SK-N-MC (cell line): ENCODE results near the gene BAHCC1.

ENCODE experiments used
- DNase-seq: peaks from one replicate; pipeline ENCODE4 v3.0.0-alpha.2; 2011; ENCODE audit warnings: low read depth, low spot score
- H3K27ac ChIP-seq: fragments of 200-600 bp; sonication (generic); 2 replicates; pipeline ENCODE4 v1.5.1; 2016; ENCODE audit warnings: mixed run types
- H3K36me3 ChIP-seq: fragments of 200-600 bp; sonication (generic); 2 replicates; pipeline ENCODE4 v1.6.1; 2017; ENCODE audit warnings: antibody characterized with exemption, low read length, mixed read lengths; ENCODE audit not compliant: insufficient read depth
- H3K4me3 ChIP-seq: fragments of 200-600 bp; sonication (generic); 2 replicates; pipeline ENCODE4 v1.5.1; 2016
- H3K9ac ChIP-seq: fragments of 200-600 bp; sonication (generic); 2 replicates; pipeline ENCODE4 v1.8.0; 2017; ENCODE audit warnings: mixed run types, mixed read lengths; ENCODE audit not compliant: insufficient read length
- H3K9me3 ChIP-seq: fragments of 200-600 bp; sonication (generic); 2 replicates; pipeline ENCODE4 v1.6.1; 2017; ENCODE audit warnings: low read depth, mild to moderate bottlenecking, antibody characterized with exemption, low read length, moderate library complexity, mixed read lengths
- EZH2 ChIP-seq: fragments of 200-600 bp; sonication (generic); IDR thresholded peaks from one replicate; pipeline ENCODE4 v1.6.1; 2017; ENCODE audit warnings: antibody characterized with exemption
- FOXP2 ChIP-seq: optimal IDR thresholded peaks from 2 replicates; pipeline ENCODE3; 2011; ENCODE audit warnings: mild to moderate bottlenecking, moderate library complexity; ENCODE audit not compliant: insufficient read depth; ENCODE audit errors: extremely low read length, control extremely low read depth
- POLR2AphosphoS5 ChIP-seq: IDR thresholded peaks from 2 replicates; pipeline ENCODE4 v1.6.1; 2012; ENCODE audit warnings: mild to moderate bottlenecking, low read depth, low read length, borderline replicate concordance

BAHCC1 gene

GRCh38 chr17:81412490-81413093, 17.3 kb downstream of the BAHCC1 start:
- TF ChIP-seq FOXP2: no peak
- Histone ChIP-seq H3K27ac (peak overlapping the region; percentile 91), H3K9me3 (no peaks in the 10 kb centered on the region), H3K36me3 (no peaks in the 10 kb centered on the region), H3K9ac (no peak overlapping the region), H3K4me3 (no peak overlapping the region)
- DNase-seq: no peak

DNA sequence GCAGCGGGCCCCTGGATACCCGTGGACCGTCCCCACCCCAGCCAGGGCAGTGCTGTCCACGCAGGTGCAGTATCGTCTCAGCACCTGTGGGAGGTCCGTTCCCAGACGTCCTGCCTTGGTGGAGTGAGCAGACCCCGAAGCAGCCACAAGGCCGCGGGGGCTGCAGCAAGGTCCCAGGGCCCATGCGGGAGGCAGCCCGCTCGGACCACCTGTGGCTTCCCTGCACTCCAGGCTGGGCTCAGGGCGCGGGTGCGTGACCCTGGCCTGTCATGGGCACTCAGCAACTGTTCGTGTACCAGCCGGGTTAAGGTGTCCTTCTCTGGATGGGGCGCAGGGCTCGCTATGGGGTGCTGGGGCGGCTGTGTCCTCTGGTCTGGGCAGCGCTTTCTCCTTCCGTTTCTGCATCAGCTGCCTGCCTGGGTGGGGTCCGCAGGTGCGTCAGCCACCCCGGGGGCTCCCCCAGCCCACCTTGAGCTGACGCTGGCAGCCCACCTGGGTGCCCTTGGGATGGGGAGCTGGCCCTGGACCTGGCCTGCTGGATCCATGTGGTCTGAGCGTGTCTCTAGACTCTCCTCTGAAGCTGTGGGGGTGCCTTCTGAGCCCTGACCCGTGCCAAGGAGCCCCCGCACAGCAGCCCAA, 18.4 kb downstream of the BAHCC1 start:
- TF ChIP-seq FOXP2: no peak
- TF ChIP-seq POLR2AphosphoS5: no peak
- TF ChIP-seq EZH2: no peak
- no peaks in the 10 kb centered on the region; the same call in 1 of the 2 replicates for H3K36me3 ChIP-seq
- no peak overlapping the region for H3K9ac ChIP-seq
- no peak overlapping the region for H3K4me3 ChIP-seq
- no peak for DNase-seq
- no peak overlapping the region for H3K27ac ChIP-seq
- no peaks in the 10 kb centered on the region for H3K9me3 ChIP-seq

DNA sequence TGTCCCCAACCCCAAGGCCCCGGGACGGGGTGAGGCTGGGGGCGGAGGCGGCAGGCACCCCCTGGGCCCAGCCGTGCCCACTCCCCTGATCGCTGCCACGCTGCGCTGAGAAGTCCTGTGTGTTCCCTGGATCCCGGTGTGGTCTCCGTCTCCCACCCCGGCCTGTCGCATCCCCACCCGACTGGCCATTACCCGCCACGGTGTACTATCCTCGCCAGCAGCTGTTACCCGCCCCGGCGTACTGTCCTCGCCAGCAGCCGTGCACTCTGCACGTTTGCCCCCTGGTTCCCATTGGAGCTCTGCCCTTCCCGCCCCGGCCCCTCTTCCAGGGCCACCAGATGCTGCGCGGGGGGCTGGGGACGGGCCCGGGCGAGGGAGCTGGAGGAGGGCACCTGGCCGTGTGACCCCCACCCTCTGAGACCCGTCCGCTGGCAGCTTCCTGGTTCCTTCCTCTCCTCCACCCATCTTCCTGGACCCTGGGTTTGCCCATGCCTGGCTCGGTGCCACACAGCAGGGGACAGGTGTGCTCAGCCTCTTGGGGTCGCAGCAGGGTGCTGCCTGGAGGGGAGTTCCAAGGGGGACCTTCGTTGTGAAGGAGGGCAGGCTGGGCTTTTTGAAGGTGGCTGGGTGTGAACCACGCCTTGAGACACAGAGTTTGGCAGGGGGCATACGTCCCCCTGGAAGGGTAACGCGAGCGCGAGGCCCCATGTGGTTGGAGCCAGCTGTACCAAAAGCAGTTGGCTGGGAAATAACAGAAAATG, 19.7 kb downstream of the BAHCC1 start:
- H3K9ac ChIP-seq: no peak overlapping the region
- H3K9me3 ChIP-seq: no peaks in the 10 kb centered on the region
- no peak for DNase-seq
- no peaks in the 10 kb centered on the region; the same call in 1 of the 2 replicates for H3K36me3 ChIP-seq
- no peak overlapping the region for H3K4me3 ChIP-seq
- TF ChIP-seq FOXP2: no peak
- no peak for TF ChIP-seq POLR2AphosphoS5
- no peak for TF ChIP-seq EZH2
- H3K27ac ChIP-seq: peak overlapping the region; percentile 42

- Histone ChIP-seq H3K9me3 (no peaks in the 10 kb centered on the region), H3K9ac (no peak overlapping the region), H3K4me3 (no peak overlapping the region), H3K36me3 (no peaks in the 10 kb centered on the region; the same call in 1 of the 2 replicates), H3K27ac (peak overlapping the region; percentile 42; the same call in 1 of the 2 replicates)
- TF ChIP-seq FOXP2 (no peak), POLR2AphosphoS5 (no peak), EZH2 (no peak)
- DNase-seq: no peak
These were observed 20.4 kb downstream of the BAHCC1 start for GRCh38 chr17:81415681-81416080.

GRCh38 chr17:81416612-81417011, 21.4 kb downstream of the BAHCC1 start:
- no peak for DNase-seq
- H3K9me3 ChIP-seq: no peaks in the 10 kb centered on the region
- H3K36me3 ChIP-seq: no peaks in the 10 kb centered on the region; the same call in 1 of the 2 replicates
- no peak overlapping the region for H3K9ac ChIP-seq
- H3K4me3 ChIP-seq: no peak overlapping the region
- TF ChIP-seq FOXP2 (no peak), POLR2AphosphoS5 (no peak), EZH2 (no peak)
- H3K27ac ChIP-seq: peak overlapping the region; percentile 98; the same call in 1 of the 2 replicates

DNA sequence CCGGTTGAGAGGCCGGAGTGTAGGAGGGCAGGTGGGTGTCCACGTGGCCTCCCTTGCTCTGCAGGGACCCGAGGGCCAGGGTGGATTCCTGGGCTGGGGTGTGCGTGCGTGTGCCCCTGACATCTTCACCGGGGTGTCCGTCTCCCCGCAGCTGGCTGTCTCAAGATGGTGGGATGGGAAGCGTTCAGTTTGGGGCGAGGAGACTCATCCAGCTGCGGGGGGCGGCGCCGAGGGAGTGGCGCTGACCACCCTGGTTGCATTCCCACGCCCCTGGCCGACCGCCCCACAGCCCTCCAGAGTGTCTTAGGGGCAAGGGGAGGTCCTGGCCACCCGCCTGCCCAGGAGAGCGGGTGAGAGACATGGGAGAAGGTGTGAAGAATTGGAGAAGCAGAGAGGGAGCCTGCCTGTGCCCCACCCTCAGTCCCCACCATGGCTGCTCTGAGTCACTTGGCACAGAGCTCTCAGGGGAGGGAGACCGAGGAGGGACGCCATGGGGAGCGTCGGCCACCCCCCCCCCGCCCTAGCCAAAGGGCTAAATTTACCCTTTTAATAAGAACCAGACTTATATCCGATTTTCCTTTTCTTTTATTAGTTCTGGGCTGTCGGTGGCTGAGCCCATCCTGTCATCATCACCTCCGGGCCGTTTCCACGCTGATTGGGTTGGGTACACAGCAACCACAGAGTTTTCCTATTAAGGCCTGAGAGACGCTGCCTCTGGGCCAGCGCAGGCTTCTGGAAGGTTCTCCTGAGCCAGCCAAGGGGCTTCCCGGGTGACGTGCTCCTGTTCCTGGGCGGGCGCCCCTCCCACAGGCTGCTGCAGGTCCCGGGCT, 22.0 kb downstream of the BAHCC1 start:
- TF ChIP-seq POLR2AphosphoS5 (no peak), EZH2 (no peak), FOXP2 (no peak)
- peak overlapping the region; percentile 6; the same call in 1 of the 2 replicates for H3K4me3 ChIP-seq
- H3K36me3 ChIP-seq: no peaks in the 10 kb centered on the region; the same call in 1 of the 2 replicates
- no peak for DNase-seq
- H3K27ac ChIP-seq: peak overlapping the region; percentile 98
- H3K9me3 ChIP-seq: no peaks in the 10 kb centered on the region
- H3K9ac ChIP-seq: no peak overlapping the region

DNA sequence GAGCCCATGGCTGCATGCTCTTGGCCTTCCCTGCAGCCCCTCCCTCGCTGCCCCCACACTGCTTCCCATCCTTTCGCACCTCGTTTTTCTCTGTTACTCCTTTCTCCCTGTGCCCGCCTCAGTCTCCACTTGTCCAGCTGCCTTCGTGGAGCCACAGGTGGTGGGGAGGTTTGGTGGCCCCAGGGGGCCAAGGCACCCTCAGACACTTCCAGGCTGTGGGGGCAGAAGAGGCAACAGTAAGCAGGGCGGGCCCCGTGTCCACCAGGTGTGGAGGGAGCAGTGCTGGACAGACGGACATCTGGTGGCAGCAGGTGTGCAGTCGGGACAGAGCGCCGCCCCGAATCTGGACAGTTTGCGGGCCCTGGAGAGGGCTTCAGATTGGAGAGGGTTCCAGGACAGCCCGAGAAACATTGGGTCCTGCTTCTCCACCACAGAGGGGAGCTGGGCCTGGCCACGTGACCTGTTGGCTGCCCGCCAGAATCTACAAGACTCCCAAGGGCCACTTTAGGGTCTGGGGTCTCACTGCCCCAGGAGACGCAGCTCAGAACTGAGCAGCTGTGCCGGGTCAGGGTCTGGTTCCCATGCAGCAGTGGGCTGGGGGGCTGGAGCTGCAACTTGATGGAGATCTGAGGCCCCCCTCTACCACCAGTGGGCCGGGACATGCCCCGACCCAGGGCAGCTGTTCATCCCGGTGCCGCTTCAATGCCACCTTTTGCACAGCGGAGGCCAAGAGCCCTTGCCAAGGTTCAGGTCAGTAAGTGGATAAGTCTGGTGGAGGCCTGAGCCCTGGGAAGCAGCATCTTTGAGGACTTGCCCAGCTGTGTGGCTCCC, 22.8 kb downstream of the BAHCC1 start:
- Histone ChIP-seq H3K36me3 (no peaks in the 10 kb centered on the region; the same call in 1 of the 2 replicates), H3K9me3 (no peaks in the 10 kb centered on the region), H3K27ac (peak overlapping the region; percentile 98), H3K4me3 (peak overlapping the region; percentile 6; the same call in 1 of the 2 replicates), H3K9ac (no peak overlapping the region)
- no peak for DNase-seq
- no peak for TF ChIP-seq EZH2
- TF ChIP-seq FOXP2: no peak
- no peak for TF ChIP-seq POLR2AphosphoS5
